Erythroblast (primary cell): Measurements from ENCODE around the gene CLDN22.

ENCODE experiments used
- GATA1 ChIP-seq: IDR thresholded peaks from 2 replicates; pipeline ENCODE4 v1.6.1; 2011; ENCODE audit warnings: low read depth, mild to moderate bottlenecking, control low read depth, low read length, moderate library complexity
- POLR2A ChIP-seq: IDR thresholded peaks from 2 replicates; pipeline ENCODE4 v1.6.1; 2011; ENCODE audit warnings: mild to moderate bottlenecking, low read length

GRCh38 chr4:183348706-183349659 is 28.9 kb upstream of the CLDN22 start:
- TF ChIP-seq POLR2A (no peak), GATA1 (no peak)
